ENCODE measurements around the gene PCDHGB3.
"Not testable (repeated sequence)": the region's sequence is repeated elsewhere in the genome, so short reads cannot be mapped to it uniquely, and the experiment has no call there.

Gene PCDHGB3

GRCh38 chr5:141338538-141339306 lies 31.3 kb upstream of the PCDHGB3 start, which contains the start of gene PCDHGA2:
Gene PCDHGA2, plus strand, starts transcription at chr5:141338760.
- Mint-ChIP-seq H3K27me3 (ENCODE audit: low read depth) (no peaks in the 10 kb centered on the region), H3K9me3 (peaks cover 70% of the 10 kb centered on the region), H3K4me1 (no peaks in the 10 kb centered on the region), H3K36me3 (ENCODE audit: low read depth) (peaks cover 17% of the 10 kb centered on the region), H3K4me3 (no peak within 1 kb of the TSS), H3K27ac (no peak within 1 kb of the TSS)
- no peak for TF ChIP-seq CTCF (IDR thresholded peaks at IDR 0.05; ENCODE audit: unreplicated experiment in 3 of 3)

DNA sequence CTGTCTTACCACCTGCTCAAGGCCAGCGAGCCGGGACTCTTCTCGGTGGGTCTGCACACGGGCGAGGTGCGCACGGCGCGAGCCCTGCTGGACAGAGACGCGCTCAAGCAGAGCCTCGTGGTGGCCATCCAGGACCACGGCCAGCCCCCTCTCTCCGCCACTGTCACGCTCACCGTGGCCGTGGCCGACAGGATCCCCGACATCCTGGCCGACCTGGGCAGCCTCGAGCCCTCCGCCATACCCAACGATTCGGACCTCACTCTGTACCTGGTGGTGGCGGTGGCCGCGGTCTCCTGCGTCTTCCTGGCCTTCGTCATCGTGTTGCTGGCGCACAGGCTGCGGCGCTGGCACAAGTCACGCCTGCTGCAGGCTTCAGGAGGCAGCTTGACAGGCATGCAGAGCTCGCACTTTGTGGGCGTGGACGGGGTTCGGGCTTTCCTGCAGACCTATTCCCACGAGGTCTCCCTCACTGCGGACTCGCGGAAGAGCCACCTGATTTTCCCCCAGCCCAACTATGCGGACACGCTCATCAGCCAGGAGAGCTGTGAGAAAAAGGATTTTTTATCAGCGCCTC lies 29.2 kb upstream of the PCDHGB3 start:
- Mint-ChIP-seq H3K9me3 (peaks cover 73% of the 10 kb centered on the region), H3K36me3 (ENCODE audit: low read depth) (peaks cover 22% of the 10 kb centered on the region)
- not testable (repeated sequence) for H3K27ac Mint-ChIP-seq; H3K4me1 Mint-ChIP-seq; H3K27me3 Mint-ChIP-seq (ENCODE audit: low read depth); H3K4me3 Mint-ChIP-seq

GRCh38 chr5:141342773-141343172 lies 27.3 kb upstream of the PCDHGB3 start:
- Mint-ChIP-seq H3K27ac (no peak overlapping the region), H3K9me3 (peaks cover 72% of the 10 kb centered on the region)

GRCh38 chr5:141343242-141343952 lies 26.6 kb upstream of the PCDHGB3 start, which contains the start of gene PCDHGA3:
Gene PCDHGA3, plus strand, starts transcription at chr5:141343829. Its CDS starts 205 bp downstream, at chr5:141344034.
- H3K4me3 Mint-ChIP-seq = no peak within 1 kb of the TSS
- H3K9me3 Mint-ChIP-seq = peaks cover 70% of the 10 kb centered on the region
- H3K27ac Mint-ChIP-seq = no peak within 1 kb of the TSS
- peaks cover 4% of the 10 kb centered on the region for H3K27me3 Mint-ChIP-seq (ENCODE audit: low read depth)
- H3K36me3 Mint-ChIP-seq (ENCODE audit: low read depth) = peaks cover 25% of the 10 kb centered on the region
- no peaks in the 10 kb centered on the region for H3K4me1 Mint-ChIP-seq
- TF ChIP-seq CTCF (IDR thresholded peaks at IDR 0.05; ENCODE audit: unreplicated experiment in 3 of 3) = no peak

More at GRCh38 chr5:141342773-141343172, 27.3 kb upstream of the PCDHGB3 start:
- Mint-ChIP-seq H3K27me3 (ENCODE audit: low read depth) (peaks cover 4% of the 10 kb centered on the region), H3K4me1 (no peaks in the 10 kb centered on the region), H3K36me3 (ENCODE audit: low read depth) (peaks cover 25% of the 10 kb centered on the region), H3K4me3 (no peak overlapping the region)
- no peak for TF ChIP-seq CTCF (IDR thresholded peaks at IDR 0.05; ENCODE audit: unreplicated experiment in 3 of 3)

DNA sequence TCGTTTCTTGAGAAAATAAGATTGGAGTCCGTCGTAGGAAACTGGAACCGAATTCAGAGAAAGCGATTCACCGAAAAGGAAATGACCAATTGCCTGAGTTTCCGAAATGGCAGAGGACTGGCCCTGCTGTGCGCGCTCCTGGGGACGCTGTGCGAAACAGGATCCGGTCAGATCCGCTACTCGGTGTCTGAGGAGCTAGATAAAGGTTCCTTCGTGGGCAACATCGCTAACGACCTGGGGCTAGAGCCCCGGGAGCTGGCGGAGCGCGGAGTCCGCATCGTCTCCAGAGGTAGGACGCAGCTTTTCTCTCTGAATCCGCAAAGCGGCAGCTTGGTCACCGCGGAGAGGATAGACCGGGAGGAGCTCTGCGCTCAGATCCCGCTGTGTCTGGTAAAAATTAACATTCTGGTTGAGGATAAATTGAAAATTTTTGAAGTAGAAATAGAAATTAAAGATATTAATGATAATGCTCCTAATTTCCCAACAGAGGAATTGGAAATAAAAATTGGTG lies 26.0 kb upstream of the PCDHGB3 start:
- Mint-ChIP-seq H3K9me3 (peaks cover 70% of the 10 kb centered on the region), H3K36me3 (ENCODE audit: low read depth) (peaks cover 22% of the 10 kb centered on the region), H3K27ac (no peak overlapping the region), H3K27me3 (ENCODE audit: low read depth) (peaks cover 4% of the 10 kb centered on the region), H3K4me3 (no peak overlapping the region), H3K4me1 (no peaks in the 10 kb centered on the region)
- no peak for TF ChIP-seq CTCF (IDR thresholded peaks at IDR 0.05; ENCODE audit: unreplicated experiment in 3 of 3)

DNA sequence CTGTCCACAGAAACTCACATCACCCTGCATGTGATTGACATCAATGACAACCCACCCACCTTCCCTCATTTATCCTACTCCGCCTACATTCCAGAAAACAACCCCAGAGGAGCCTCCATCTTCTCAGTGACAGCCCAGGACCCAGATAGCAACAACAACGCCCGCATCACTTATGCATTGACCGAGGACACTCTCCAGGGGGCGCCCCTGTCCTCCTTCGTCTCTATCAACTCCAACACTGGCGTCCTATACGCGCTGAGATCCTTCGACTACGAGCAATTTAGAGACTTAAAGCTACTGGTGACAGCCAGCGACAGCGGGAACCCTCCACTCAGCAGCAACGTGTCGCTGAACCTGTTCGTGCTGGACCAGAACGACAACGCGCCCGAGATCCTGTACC lies 24.7 kb upstream of the PCDHGB3 start:
- Mint-ChIP-seq H3K9me3 (peaks cover 76% of the 10 kb centered on the region), H3K4me3 (no peak overlapping the region), H3K27me3 (ENCODE audit: low read depth) (peaks cover 4% of the 10 kb centered on the region), H3K4me1 (no peaks in the 10 kb centered on the region), H3K27ac (no peak overlapping the region), H3K36me3 (ENCODE audit: low read depth) (peaks cover 24% of the 10 kb centered on the region)
- TF ChIP-seq CTCF (IDR thresholded peaks at IDR 0.05; ENCODE audit: unreplicated experiment in 3 of 3) = no peak

DNA sequence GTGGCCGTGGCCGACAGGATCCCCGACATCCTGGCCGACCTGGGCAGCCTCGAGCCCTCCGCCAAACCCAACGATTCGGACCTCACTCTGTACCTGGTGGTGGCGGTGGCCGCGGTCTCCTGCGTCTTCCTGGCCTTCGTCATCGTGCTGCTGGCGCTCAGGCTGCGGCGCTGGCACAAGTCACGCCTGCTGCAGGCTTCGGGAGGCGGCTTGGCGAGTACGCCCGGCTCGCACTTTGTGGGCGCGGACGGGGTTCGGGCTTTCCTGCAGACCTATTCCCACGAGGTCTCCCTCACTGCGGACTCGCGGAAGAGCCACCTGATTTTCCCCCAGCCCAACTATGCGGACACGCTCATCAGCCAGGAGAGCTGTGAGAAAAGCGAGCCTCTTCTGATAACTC lies 24.0 kb upstream of the PCDHGB3 start:
- Mint-ChIP-seq H3K36me3 (ENCODE audit: low read depth) (peaks cover 25% of the 10 kb centered on the region), H3K9me3 (peaks cover 75% of the 10 kb centered on the region)
- H3K27ac Mint-ChIP-seq; H3K4me1 Mint-ChIP-seq; H3K4me3 Mint-ChIP-seq; H3K27me3 Mint-ChIP-seq (ENCODE audit: low read depth): not testable (repeated sequence)
